Osteocyte (in vitro differentiated cells): ENCODE results near the gene FLNC. TPM values are rescaled to one million over a fixed set of nuclear protein-coding genes. Genes with fewer than 3 reads are reported as not detected.

Experiments
- DNase-seq: peaks from one replicate; pipeline ENCODE4 v3.0.0; 2021; ENCODE audit warnings: mixed read lengths; ENCODE audit not compliant: unreplicated experiment; ENCODE audit errors: extremely low spot score
- H3K27ac Mint-ChIP-seq: one replicate; pipeline ENCODE4 v1.8.0; 2021; ENCODE audit warnings: mild to moderate bottlenecking, mixed read lengths; ENCODE audit not compliant: unreplicated experiment
- H3K27me3 Mint-ChIP-seq: one replicate; pipeline ENCODE4 v1.8.0; 2021; ENCODE audit warnings: mixed read lengths; ENCODE audit not compliant: unreplicated experiment
- H3K36me3 Mint-ChIP-seq: one replicate; pipeline ENCODE4 v1.8.0; 2021; ENCODE audit warnings: mixed read lengths; ENCODE audit not compliant: unreplicated experiment
- H3K4me1 Mint-ChIP-seq: one replicate; pipeline ENCODE4 v1.8.0; 2021; ENCODE audit warnings: mixed read lengths; ENCODE audit not compliant: unreplicated experiment
- H3K4me3 Mint-ChIP-seq: one replicate; pipeline ENCODE4 v1.8.0; 2021; ENCODE audit warnings: mild to moderate bottlenecking, moderate library complexity, mixed read lengths; ENCODE audit not compliant: unreplicated experiment
- H3K9me3 Mint-ChIP-seq: one replicate; pipeline ENCODE4 v1.8.0; 2021; ENCODE audit warnings: mixed read lengths; ENCODE audit not compliant: unreplicated experiment
- total RNA-seq: library from RNA; stranded (reverse); gene quantifications from 2 replicates; pipeline ENCODE4 v1.2.1, GENCODE V29; 2021
- TF ChIP-seq, protein P1 (sequence below): fragments of 200-600 bp; sonication (generic); IDR thresholded peaks from 2 replicates; pipeline ENCODE4 v1.5.0; 2021; ENCODE audit warnings: antibody characterized with exemption, mild to moderate bottlenecking, moderate library complexity

The FLNC gene
- total RNA-seq, 1 donor from 2014 or later = 26.9 TPM

- Mint-ChIP-seq H3K9me3 (no peaks in the 10 kb centered on the region), H3K4me1 (peaks cover 42% of the 10 kb centered on the region), H3K36me3 (no peaks in the 10 kb centered on the region), H3K27ac (peak overlapping the region; percentile 84), H3K27me3 (no peaks in the 10 kb centered on the region), H3K4me3 (no peak overlapping the region)
- DNase-seq = no peak
- TF ChIP-seq, protein P1, sequence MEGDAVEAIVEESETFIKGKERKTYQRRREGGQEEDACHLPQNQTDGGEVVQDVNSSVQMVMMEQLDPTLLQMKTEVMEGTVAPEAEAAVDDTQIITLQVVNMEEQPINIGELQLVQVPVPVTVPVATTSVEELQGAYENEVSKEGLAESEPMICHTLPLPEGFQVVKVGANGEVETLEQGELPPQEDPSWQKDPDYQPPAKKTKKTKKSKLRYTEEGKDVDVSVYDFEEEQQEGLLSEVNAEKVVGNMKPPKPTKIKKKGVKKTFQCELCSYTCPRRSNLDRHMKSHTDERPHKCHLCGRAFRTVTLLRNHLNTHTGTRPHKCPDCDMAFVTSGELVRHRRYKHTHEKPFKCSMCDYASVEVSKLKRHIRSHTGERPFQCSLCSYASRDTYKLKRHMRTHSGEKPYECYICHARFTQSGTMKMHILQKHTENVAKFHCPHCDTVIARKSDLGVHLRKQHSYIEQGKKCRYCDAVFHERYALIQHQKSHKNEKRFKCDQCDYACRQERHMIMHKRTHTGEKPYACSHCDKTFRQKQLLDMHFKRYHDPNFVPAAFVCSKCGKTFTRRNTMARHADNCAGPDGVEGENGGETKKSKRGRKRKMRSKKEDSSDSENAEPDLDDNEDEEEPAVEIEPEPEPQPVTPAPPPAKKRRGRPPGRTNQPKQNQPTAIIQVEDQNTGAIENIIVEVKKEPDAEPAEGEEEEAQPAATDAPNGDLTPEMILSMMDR = no peak
Observed at GRCh38 chr7:128827248-128827958, 2.8 kb upstream of the FLNC start.

- Mint-ChIP-seq H3K36me3 (no peaks in the 10 kb centered on the region), H3K27ac (peak overlapping the region; percentile 84), H3K4me1 (peaks cover 49% of the 10 kb centered on the region), H3K4me3 (no peak overlapping the region), H3K9me3 (no peaks in the 10 kb centered on the region), H3K27me3 (no peaks in the 10 kb centered on the region)
- no peak for DNase-seq
- TF ChIP-seq, protein P1 = no peak
Observed at GRCh38 chr7:128827971-128828711, 2.1 kb upstream of the FLNC start.

- H3K27me3 Mint-ChIP-seq = no peaks in the 10 kb centered on the region
- TF ChIP-seq, protein P1 = no peak
- peaks cover 60% of the 10 kb centered on the region for H3K4me1 Mint-ChIP-seq
- DNase-seq = no peak
- H3K27ac Mint-ChIP-seq = no peak overlapping the region
- H3K9me3 Mint-ChIP-seq = no peaks in the 10 kb centered on the region
- peak overlapping the region; percentile 36 for H3K4me3 Mint-ChIP-seq
- H3K36me3 Mint-ChIP-seq = no peaks in the 10 kb centered on the region
Observed at GRCh38 chr7:128829391-128830166, 627 bp upstream of the FLNC start.

GRCh38 chr7:128831178-128831993 lies 1.2 kb downstream of the FLNC start:
- Mint-ChIP-seq H3K4me3 (peak overlapping the region; percentile 74), H3K36me3 (peaks cover under 1% of the 10 kb centered on the region), H3K27ac (peak overlapping the region; percentile 78), H3K27me3 (no peaks in the 10 kb centered on the region), H3K4me1 (peaks cover 62% of the 10 kb centered on the region), H3K9me3 (no peaks in the 10 kb centered on the region)
- DNase-seq = no peak
- TF ChIP-seq, protein P1 = no peak
